Measurements from ENCODE around the gene CXCL6. TPM values are rescaled to one million over a fixed set of nuclear protein-coding genes. Genes with fewer than 3 reads are reported as not detected.

Gene CXCL6
- total RNA-seq, 1 experiment from 2014 or later, result 23.4 TPM

DNA sequence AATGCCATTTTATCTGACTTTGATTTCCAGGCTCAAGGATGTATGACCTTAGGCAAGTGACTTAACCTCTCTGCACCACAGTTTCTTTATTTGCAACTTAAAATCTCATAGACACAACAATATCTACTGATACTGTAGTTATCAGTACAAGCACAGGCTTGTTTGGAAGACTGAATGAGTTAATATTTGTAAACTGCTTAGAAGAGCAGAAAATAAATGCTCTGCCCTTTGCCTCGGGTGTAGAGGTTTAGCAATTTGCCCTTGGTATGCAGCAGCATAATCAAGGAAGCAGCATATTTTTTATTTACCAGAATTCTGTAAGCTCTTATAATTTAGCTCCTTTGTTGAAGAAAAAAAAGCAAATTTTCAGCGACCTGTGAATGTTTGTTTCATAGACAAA is 29.8 kb downstream of the CXCL6 start:
- H3F3A ChIP-seq (ENCODE audit: low read length, unreplicated experiment), result no peaks in the 10 kb centered on the region
- no peaks in the 10 kb centered on the region for H3K9me2 ChIP-seq (replicated peaks; ENCODE audit: low read length)
- H3K4me1 ChIP-seq (ENCODE audit: insufficient read depth, low read length), result peaks cover 75% of the 10 kb centered on the region
- peak overlapping the region; percentile 2; the same call in 1 of the 2 replicates for H3K4me2 ChIP-seq (ENCODE audit: low read length)
- H3K4me3 ChIP-seq (ENCODE audit: low read length), result no peak overlapping the region
- POLR2A ChIA-PET (ENCODE audit: unreplicated experiment), result no interaction called here
- no peaks in the 10 kb centered on the region for H3K79me2 ChIP-seq (ENCODE audit: low read length)
- no peaks in the 10 kb centered on the region for H3K27me3 ChIP-seq (ENCODE audit: low read length)
- H4K20me1 ChIP-seq (ENCODE audit: low read length), result no peaks in the 10 kb centered on the region
- H3K9me3 ChIP-seq (ENCODE audit: low read length), result no peaks in the 10 kb centered on the region
- TF ChIP-seq EZH2phosphoT487 (IDR thresholded peaks at IDR 0.05; ENCODE audit: borderline replicate concordance, low read length) (no peak), EZH2 (IDR thresholded peaks at IDR 0.05; ENCODE audit: low read length, unreplicated experiment) (no peak)
- TF ChIP-seq, protein P1, sequence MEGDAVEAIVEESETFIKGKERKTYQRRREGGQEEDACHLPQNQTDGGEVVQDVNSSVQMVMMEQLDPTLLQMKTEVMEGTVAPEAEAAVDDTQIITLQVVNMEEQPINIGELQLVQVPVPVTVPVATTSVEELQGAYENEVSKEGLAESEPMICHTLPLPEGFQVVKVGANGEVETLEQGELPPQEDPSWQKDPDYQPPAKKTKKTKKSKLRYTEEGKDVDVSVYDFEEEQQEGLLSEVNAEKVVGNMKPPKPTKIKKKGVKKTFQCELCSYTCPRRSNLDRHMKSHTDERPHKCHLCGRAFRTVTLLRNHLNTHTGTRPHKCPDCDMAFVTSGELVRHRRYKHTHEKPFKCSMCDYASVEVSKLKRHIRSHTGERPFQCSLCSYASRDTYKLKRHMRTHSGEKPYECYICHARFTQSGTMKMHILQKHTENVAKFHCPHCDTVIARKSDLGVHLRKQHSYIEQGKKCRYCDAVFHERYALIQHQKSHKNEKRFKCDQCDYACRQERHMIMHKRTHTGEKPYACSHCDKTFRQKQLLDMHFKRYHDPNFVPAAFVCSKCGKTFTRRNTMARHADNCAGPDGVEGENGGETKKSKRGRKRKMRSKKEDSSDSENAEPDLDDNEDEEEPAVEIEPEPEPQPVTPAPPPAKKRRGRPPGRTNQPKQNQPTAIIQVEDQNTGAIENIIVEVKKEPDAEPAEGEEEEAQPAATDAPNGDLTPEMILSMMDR (conservative IDR thresholded peaks at IDR 0.05; ENCODE audit: low read depth, low read length), result no peak
- DNase-seq (no peak), ATAC-seq (no peak)
- no peaks in the 10 kb centered on the region for H3K36me3 ChIP-seq (ENCODE audit: low read depth, low read length)
- peak overlapping the region; percentile 69; the same call in 1 of the 2 replicates for H3K9ac ChIP-seq (ENCODE audit: low read length)
- BruUV-seq (replicated peaks), result no TSS peak
- H2AFZ ChIP-seq (ENCODE audit: low read length), result 0 out of 2 replicates have a peak overlapping the region, but pooled peaks have one; percentile 3
- CTCF ChIA-PET, result no interaction called here
- peak overlapping the region; percentile 82 for H3K27ac ChIP-seq (ENCODE audit: low read length)
- intact Hi-C loops (cut with micrococcal nuclease), result loop anchor here (5.0 to 10.0 kb wide), 2 partner anchors 151 to 271 kb away; no protein-coding TSS in a partner anchor

DNA sequence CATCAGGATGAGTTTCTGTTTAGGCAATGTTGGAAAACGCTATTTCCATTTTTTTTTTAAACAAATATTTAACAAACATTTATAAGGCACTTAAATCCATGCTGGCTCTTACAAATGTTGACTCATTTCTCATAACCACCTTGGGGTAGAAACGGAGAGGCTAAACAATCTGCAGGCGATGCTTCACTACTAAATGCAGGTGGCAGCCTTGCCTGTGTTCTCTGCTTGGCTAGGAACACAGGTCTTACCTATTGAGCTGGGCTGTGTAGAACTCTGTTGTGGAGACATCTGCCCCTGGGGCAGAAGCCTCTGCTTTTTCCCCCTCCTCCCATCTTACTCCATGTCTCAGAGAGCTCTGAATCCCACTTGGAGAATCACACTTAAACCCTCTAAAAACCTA is 31.3 kb downstream of the CXCL6 start:
- Histone ChIP-seq H3K36me3 (ENCODE audit: low read depth, low read length) (no peaks in the 10 kb centered on the region), H3K4me1 (ENCODE audit: insufficient read depth, low read length) (peaks cover 79% of the 10 kb centered on the region), H3K27me3 (ENCODE audit: low read length) (no peaks in the 10 kb centered on the region), H3K4me3 (ENCODE audit: low read length) (no peak overlapping the region), H3K27ac (ENCODE audit: low read length) (peak overlapping the region; percentile 80), H3K9me3 (ENCODE audit: low read length) (no peaks in the 10 kb centered on the region), H4K20me1 (ENCODE audit: low read length) (no peaks in the 10 kb centered on the region), H3K79me2 (ENCODE audit: low read length) (no peaks in the 10 kb centered on the region), H3K9me2 (replicated peaks; ENCODE audit: low read length) (no peaks in the 10 kb centered on the region), H3F3A (ENCODE audit: low read length, unreplicated experiment) (no peaks in the 10 kb centered on the region), H3K4me2 (ENCODE audit: low read length) (peak overlapping the region; percentile 81), H2AFZ (ENCODE audit: low read length) (no peak overlapping the region), H3K9ac (ENCODE audit: low read length) (peak overlapping the region; percentile 82)
- intact Hi-C loops (cut with micrococcal nuclease), result loop anchor here (1.0 to 10.0 kb wide), 7 partner anchors 51 to 273 kb away; partner anchors contain the start of genes CXCL2 and CXCL3
- no peak for TF ChIP-seq EZH2 (IDR thresholded peaks at IDR 0.05; ENCODE audit: low read length, unreplicated experiment)
- TF ChIP-seq, protein P1 (conservative IDR thresholded peaks at IDR 0.05; ENCODE audit: low read depth, low read length), result peak; percentile 65
- peak; percentile 97 for DNase-seq
- ChIA-PET CTCF (interaction anchor here (0.5 to 1.6 kb wide), 10 partner anchors 15 to 267 kb away, joined by 3 to 9 read pairs (median 5); partner anchors contain the start of genes CXCL2, CXCL3 and PF4V1), POLR2A (ENCODE audit: unreplicated experiment) (interaction anchor here (0.6 to 1.8 kb wide), 7 partner anchors 28 to 270 kb away, joined by 3 to 6 read pairs (median 4); partner anchors contain the start of gene CXCL6)
- no TSS peak for BruUV-seq (replicated peaks)
- peak; percentile 66 for ATAC-seq

Data from PC-3 (cell line).